ENCODE results near the gene KLRC1.
A peak's percentile ranks its signal among the peaks of the same experiment; 100 is the strongest.
"Not testable (repeated sequence)": the region's sequence is repeated elsewhere in the genome, so short reads cannot be mapped to it uniquely, and the experiment has no call there.

The KLRC1 gene

GRCh38 chr12:10453156-10453555 lies at the start of gene KLRC1:
KLRC1 (minus strand) TSS chr12:10453377; CDS start chr12:10451156, 2,221 bp downstream.
- no peak for DNase-seq (ENCODE audit: low read depth in 2 of 2)

GRCh38 chr12:10501030-10501429 lies 47.9 kb upstream of the KLRC1 start:
- no peak for DNase-seq (ENCODE audit: low read depth in 2 of 2)

GRCh38 chr12:10498042-10498441 lies 44.9 kb upstream of the KLRC1 start:
- DNase-seq (ENCODE audit: low read depth in 2 of 2) = no peak

GRCh38 chr12:10497602-10498001 lies 44.4 kb upstream of the KLRC1 start:
- DNase-seq (ENCODE audit: low read depth in 2 of 2) = peak; percentile 11 to 19

- DNase-seq (ENCODE audit: low read depth in 2 of 2) = no peak
Measured at GRCh38 chr12:10491766-10492165, 38.6 kb upstream of the KLRC1 start.

- not testable (repeated sequence) for DNase-seq (ENCODE audit: low read depth in 2 of 2)
Measured at GRCh38 chr12:10487328-10487727, 34.2 kb upstream of the KLRC1 start.

GRCh38 chr12:10481901-10482300 lies 28.7 kb upstream of the KLRC1 start:
- not testable (repeated sequence) for DNase-seq (ENCODE audit: low read depth in 2 of 2)

- not testable (repeated sequence) for DNase-seq (ENCODE audit: low read depth in 2 of 2)
Measured at GRCh38 chr12:10472808-10473207, 19.6 kb upstream of the KLRC1 start.

GRCh38 chr12:10469701-10470100 lies 16.5 kb upstream of the KLRC1 start:
- no peak for DNase-seq (ENCODE audit: low read depth in 2 of 2)

GRCh38 chr12:10466311-10466710 lies 13.1 kb upstream of the KLRC1 start:
- DNase-seq (ENCODE audit: low read depth in 2 of 2) = no peak

GRCh38 chr12:10457760-10458159 lies 4.6 kb upstream of the KLRC1 start:
- DNase-seq (ENCODE audit: low read depth in 2 of 2) = no peak

- DNase-seq (ENCODE audit: low read depth in 2 of 2) = no peak
Measured at GRCh38 chr12:10456856-10457255, 3.7 kb upstream of the KLRC1 start.

- no peak for DNase-seq (ENCODE audit: low read depth in 2 of 2)
Measured at GRCh38 chr12:10455766-10456165, 2.6 kb upstream of the KLRC1 start.

GRCh38 chr12:10454531-10454930 lies 1.4 kb upstream of the KLRC1 start:
- DNase-seq (ENCODE audit: low read depth in 2 of 2) = no peak

GRCh38 chr12:10448236-10448635 lies 4.9 kb downstream of the KLRC1 start:
- no peak for DNase-seq (ENCODE audit: low read depth in 2 of 2)

- not testable (repeated sequence) for DNase-seq (ENCODE audit: low read depth in 2 of 2)
Measured at GRCh38 chr12:10446052-10446451, 7.1 kb downstream of the KLRC1 start.

GRCh38 chr12:10441144-10441543 lies 12.0 kb downstream of the KLRC1 start:
- DNase-seq (ENCODE audit: low read depth in 2 of 2) = not testable (repeated sequence)

- DNase-seq (ENCODE audit: low read depth in 2 of 2) = not testable (repeated sequence)
Measured at GRCh38 chr12:10439608-10440274, 13.4 kb downstream of the KLRC1 start.

GRCh38 chr12:10437601-10438000 lies 15.6 kb downstream of the KLRC1 start:
- DNase-seq (ENCODE audit: low read depth in 2 of 2) = not testable (repeated sequence)

GRCh38 chr12:10435816-10436215 lies 17.4 kb downstream of the KLRC1 start, which contains the start of gene KLRC2:
KLRC2 (minus strand) TSS chr12:10436010; CDS start chr12:10435986, 24 bp downstream.
- DNase-seq (ENCODE audit: low read depth in 2 of 2) = not testable (repeated sequence)

- not testable (repeated sequence) for DNase-seq (ENCODE audit: low read depth in 2 of 2)
Measured at GRCh38 chr12:10430623-10431022, 22.6 kb downstream of the KLRC1 start.

- DNase-seq (ENCODE audit: low read depth in 2 of 2) = not testable (repeated sequence)
Measured at GRCh38 chr12:10425938-10426337, 27.2 kb downstream of the KLRC1 start.

- not testable (repeated sequence) for DNase-seq (ENCODE audit: low read depth in 2 of 2)
Measured at GRCh38 chr12:10424260-10424899, 28.8 kb downstream of the KLRC1 start.
